ENCODE measurements around the gene OR6S1. TPM values are rescaled to one million over a fixed set of nuclear protein-coding genes. Genes with fewer than 3 reads are reported as not detected.

OR6S1 gene
- total RNA-seq, 1 donor, result not detected

GRCh38 chr14:20659336-20659735, 17.8 kb upstream of the OR6S1 start:
- no peak for TF ChIP-seq CTCF (IDR thresholded peaks at IDR 0.05; ENCODE audit: insufficient read depth, low read length)
- H3K4me3 ChIP-seq (ENCODE audit: low read depth, low read length), result no peak overlapping the region
- DNase-seq (ENCODE audit: low read depth), result no peak

GRCh38 chr14:20658246-20658645, 16.8 kb upstream of the OR6S1 start:
- no peak for DNase-seq (ENCODE audit: low read depth)
- H3K4me3 ChIP-seq (ENCODE audit: low read depth, low read length), result no peak overlapping the region
- TF ChIP-seq CTCF (IDR thresholded peaks at IDR 0.05; ENCODE audit: insufficient read depth, low read length), result no peak

- no peak overlapping the region for H3K4me3 ChIP-seq (ENCODE audit: low read depth, low read length)
- no peak for DNase-seq (ENCODE audit: low read depth)
- no peak for TF ChIP-seq CTCF (IDR thresholded peaks at IDR 0.05; ENCODE audit: insufficient read depth, low read length)
Observed at GRCh38 chr14:20657216-20658211, 16.0 kb upstream of the OR6S1 start.

GRCh38 chr14:20656274-20656673, 14.8 kb upstream of the OR6S1 start:
- no peak for TF ChIP-seq CTCF (IDR thresholded peaks at IDR 0.05; ENCODE audit: insufficient read depth, low read length)
- DNase-seq (ENCODE audit: low read depth), result no peak
- H3K4me3 ChIP-seq (ENCODE audit: low read depth, low read length), result no peak overlapping the region

GRCh38 chr14:20655851-20656250, 14.4 kb upstream of the OR6S1 start:
- TF ChIP-seq CTCF (IDR thresholded peaks at IDR 0.05; ENCODE audit: insufficient read depth, low read length), result no peak

GRCh38 chr14:20652996-20653975, 11.8 kb upstream of the OR6S1 start:
- peak overlapping the region; percentile 31 for H3K4me3 ChIP-seq (ENCODE audit: low read depth, low read length)
- peak; percentile 71 for DNase-seq (ENCODE audit: low read depth)

More at GRCh38 chr14:20655851-20656250, 14.4 kb upstream of the OR6S1 start:
- no peak for DNase-seq (ENCODE audit: low read depth)
- H3K4me3 ChIP-seq (ENCODE audit: low read depth, low read length), result no peak overlapping the region

More at GRCh38 chr14:20652996-20653975, 11.8 kb upstream of the OR6S1 start:
- TF ChIP-seq CTCF (IDR thresholded peaks at IDR 0.05; ENCODE audit: insufficient read depth, low read length), result no peak
